K562 (cell line): ENCODE data around the gene IKZF3. TPM values are rescaled to one million over a fixed set of nuclear protein-coding genes. Genes with fewer than 3 reads are reported as not detected.

Experiments used
- BDP1 ChIP-seq: IDR thresholded peaks from 3 replicates; pipeline ENCODE4 v1.6.1; 2011; ENCODE audit not compliant: insufficient read length, insufficient read depth
- CBFA2T3 ChIP-seq: fragments of 450-650 bp; IDR thresholded peaks from 2 replicates; pipeline ENCODE4 v1.6.1; 2017
- CREBBP ChIP-seq: IDR thresholded peaks from one replicate; pipeline ENCODE4 v1.6.1; 2012; ENCODE audit warnings: low read depth, mild to moderate bottlenecking, control low read depth, inconsistent platforms, low read length
- CTBP1 ChIP-seq: fragments of 450-650 bp; IDR thresholded peaks from 2 replicates; pipeline ENCODE4 v1.6.1; 2016; ENCODE audit warnings: borderline replicate concordance
- DMBX1 ChIP-seq: fragments of 250-450 bp; sonication (Bioruptor Pico); IDR thresholded peaks from 2 replicates; pipeline ENCODE4 v1.8.0; 2022; ENCODE audit warnings: inconsistent platforms, mild to moderate bottlenecking, moderate library complexity, borderline replicate concordance
- ELF2 ChIP-seq: fragments of 250-450 bp; sonication (Bioruptor Pico); IDR thresholded peaks from 2 replicates; pipeline ENCODE4 v1.5.0; 2021; ENCODE audit warnings: mild to moderate bottlenecking
- EZH2 ChIP-seq: IDR thresholded peaks from 2 replicates; pipeline ENCODE4 v1.6.1; 2012; ENCODE audit warnings: low read depth, mild to moderate bottlenecking, inconsistent platforms, low read length, borderline replicate concordance
- HMG20B ChIP-seq: fragments of 250-450 bp; sonication (Bioruptor Pico); IDR thresholded peaks from 2 replicates; pipeline ENCODE4 v1.5.0; 2021; ENCODE audit warnings: mild to moderate bottlenecking
- MAZ ChIP-seq, 2 experiments: fragments of 450-650 bp in 1 of 2; sonication (generic) in 1 of 2; formaldehyde crosslinking; IDR thresholded peaks in 1 of 2; conservative IDR thresholded peaks in 1 of 2; 2 replicates each; pipeline versions ENCODE4 v1.4.0 to v1.5.0; 2020; ENCODE audit warnings: mild to moderate bottlenecking in 1 of 2, missing genetic modification reagents in 1 of 2
- MBD2 ChIP-seq: sonication (generic); IDR thresholded peaks from 2 replicates; pipeline ENCODE4 v1.6.1; 2016; ENCODE audit warnings: low read depth, borderline replicate concordance
- OTX1 ChIP-seq: fragments of 450-650 bp; formaldehyde crosslinking; IDR thresholded peaks from 2 replicates; pipeline ENCODE4 v1.4.0; 2022; ENCODE audit warnings: mild to moderate bottlenecking
- ZNF133 ChIP-seq: fragments of 250-450 bp; sonication (Bioruptor Pico); IDR thresholded peaks from 2 replicates; pipeline ENCODE4 v1.4.0; 2020; ENCODE audit warnings: mild to moderate bottlenecking
- ZNF197 ChIP-seq: fragments of 200-800 bp; sonication (Bioruptor generic); IDR thresholded peaks from 2 replicates; pipeline ENCODE4 v1.6.1; 2016; ENCODE audit warnings: low read depth, missing genetic modification characterization, missing compliant biosample characterization
- ZNF324 ChIP-seq: fragments of 250-450 bp; sonication (Bioruptor Pico); IDR thresholded peaks from 2 replicates; pipeline ENCODE4 v1.4.0; 2020; ENCODE audit warnings: mild to moderate bottlenecking
- ZNF561 ChIP-seq: fragments of 450-650 bp; formaldehyde crosslinking; conservative IDR thresholded peaks from 2 replicates; pipeline ENCODE4 v1.4.0; 2020; ENCODE audit warnings: mild to moderate bottlenecking, moderate library complexity
- ZNF778 ChIP-seq: fragments of 450-650 bp; formaldehyde crosslinking; IDR thresholded peaks from 2 replicates; pipeline ENCODE4 v1.4.0; 2020; ENCODE audit warnings: mild to moderate bottlenecking, moderate library complexity
- polyA plus RNA-seq, 8 experiments: library from polyadenylated mRNA; depleted of rRNA in 4 of 8; stranded (reverse) in 5 of 8; unstranded in 3 of 8; fragments of >200 nt; fragmentation: Nextera tagmentation in 2 of 8; fragmentation: Illumina TruSeq in 1 of 8; extraction: Ambion mirVana in 2 of 8; extraction: Trizol in 1 of 8; gene quantifications; 2 replicates each; pipeline versions ENCODE4 v1.2.1 to v1.2.3, GENCODE V29; 2011 to 2014; ENCODE audit warnings: inconsistent platforms in 1 of 8, missing spikeins in 1 of 8
- total RNA-seq, 7 experiments: library from RNA; depleted of rRNA in 6 of 7; stranded (reverse); fragments of >200 nt in 6 of 7; fragmentation: Illumina TruSeq in 2 of 7; extraction: Trizol in 2 of 7; gene quantifications; 2 replicates each; pipeline versions ENCODE4 v1.2.1 to v1.2.3, GENCODE V29; 2011 to 2021; ENCODE audit warnings: low replicate concordance in 1 of 7
- TF ChIP-seq, protein P1 (sequence below): conservative IDR thresholded peaks from 2 replicates; pipeline ENCODE4 v1.6.1; 2011; ENCODE audit warnings: low read depth, mild to moderate bottlenecking, low read length; ENCODE audit not compliant: control insufficient read depth
- TF ChIP-seq, protein P2 (sequence below): fragments of 150-350 bp; conservative IDR thresholded peaks from 2 replicates; pipeline ENCODE4 v1.6.1; 2014; ENCODE audit warnings: low read length
- TF ChIP-seq, protein P3 (sequence below): fragments of 250-450 bp; sonication (Bioruptor Pico); IDR thresholded peaks from 2 replicates; pipeline ENCODE4 v1.5.0; 2021; ENCODE audit warnings: mild to moderate bottlenecking, borderline replicate concordance
- TF ChIP-seq, protein P4 (sequence below): fragments of 450-650 bp; formaldehyde crosslinking; IDR thresholded peaks from 2 replicates; pipeline ENCODE4 v1.4.0; 2020; ENCODE audit warnings: mild to moderate bottlenecking, moderate library complexity

Gene IKZF3
- total and polyA plus RNA-seq, 9 of the 15 experiments (the other 6 are each of a cell fraction or from before 2014, with no cell fraction given) = 0.06 to 1.6 (median 0.62) TPM

DNA sequence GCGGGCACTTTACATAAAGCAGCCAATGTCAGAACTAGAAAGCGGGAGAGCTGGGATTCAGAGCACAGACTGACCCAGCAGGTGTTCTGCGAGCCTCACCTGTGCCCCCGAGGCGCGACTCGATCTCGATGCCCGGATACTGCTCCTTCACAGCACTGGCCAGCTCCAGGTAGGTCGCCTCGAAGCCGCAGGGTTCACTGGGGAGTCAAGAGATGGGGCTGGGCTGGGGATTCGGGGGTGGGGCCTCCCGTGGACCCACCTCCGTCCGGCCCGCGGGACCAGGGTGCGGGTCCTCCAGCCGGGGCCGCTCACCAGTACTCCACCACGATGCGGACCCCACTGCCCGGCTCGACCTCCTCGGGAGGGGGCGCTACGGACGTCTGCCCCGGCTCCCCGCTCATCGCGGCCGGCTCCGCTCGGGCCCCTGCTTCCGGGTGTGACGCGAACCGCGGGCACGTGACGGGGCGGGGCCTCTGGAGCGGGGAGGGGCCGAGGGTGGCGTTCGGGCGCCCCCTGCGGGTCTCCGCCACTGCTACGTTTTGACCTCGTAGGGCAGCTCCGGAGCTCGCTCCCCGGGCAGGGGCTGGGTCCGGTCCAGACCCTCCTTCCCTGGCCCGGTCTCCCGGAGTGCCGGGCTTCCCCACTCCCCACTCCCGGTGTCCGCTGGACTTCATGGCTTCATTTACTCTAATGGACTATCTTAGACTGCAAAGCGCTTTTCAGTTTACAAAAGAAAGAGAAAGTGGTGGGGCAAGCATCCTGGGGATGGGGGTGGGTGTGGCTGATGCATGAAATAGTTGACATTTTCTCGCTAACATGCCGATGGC is 133.8 kb downstream of the IKZF3 start, which contains the start of gene MIEN1 (continued):
- TF ChIP-seq ZNF324 (CRISPR knock-in tag) = no peak
- no peak for TF ChIP-seq ZNF197 (CRISPR knock-in tag)
- peak; percentile 85 to 96 for TF ChIP-seq MAZ (CRISPR knock-in tag; conservative IDR thresholded peaks at IDR 0.05 in 1 of 2, IDR thresholded peaks at IDR 0.05 in 1 of 2)
- no peak for TF ChIP-seq ZNF133 (CRISPR knock-in tag)
- peak; percentile 54; the same call in 1 of the 2 replicates for TF ChIP-seq MBD2
- TF ChIP-seq ZNF778 (CRISPR knock-in tag) = no peak
- peak; percentile 87 for TF ChIP-seq CTBP1
- TF ChIP-seq EZH2 = no peak
- no peak for TF ChIP-seq BDP1
- peak; percentile 99 for TF ChIP-seq ELF2
- no peak for TF ChIP-seq DMBX1 (CRISPR knock-in tag)
- TF ChIP-seq, protein P1, sequence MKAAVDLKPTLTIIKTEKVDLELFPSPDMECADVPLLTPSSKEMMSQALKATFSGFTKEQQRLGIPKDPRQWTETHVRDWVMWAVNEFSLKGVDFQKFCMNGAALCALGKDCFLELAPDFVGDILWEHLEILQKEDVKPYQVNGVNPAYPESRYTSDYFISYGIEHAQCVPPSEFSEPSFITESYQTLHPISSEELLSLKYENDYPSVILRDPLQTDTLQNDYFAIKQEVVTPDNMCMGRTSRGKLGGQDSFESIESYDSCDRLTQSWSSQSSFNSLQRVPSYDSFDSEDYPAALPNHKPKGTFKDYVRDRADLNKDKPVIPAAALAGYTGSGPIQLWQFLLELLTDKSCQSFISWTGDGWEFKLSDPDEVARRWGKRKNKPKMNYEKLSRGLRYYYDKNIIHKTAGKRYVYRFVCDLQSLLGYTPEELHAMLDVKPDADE = peak; percentile 74
- TF ChIP-seq CREBBP = no peak
- TF ChIP-seq, protein P2, sequence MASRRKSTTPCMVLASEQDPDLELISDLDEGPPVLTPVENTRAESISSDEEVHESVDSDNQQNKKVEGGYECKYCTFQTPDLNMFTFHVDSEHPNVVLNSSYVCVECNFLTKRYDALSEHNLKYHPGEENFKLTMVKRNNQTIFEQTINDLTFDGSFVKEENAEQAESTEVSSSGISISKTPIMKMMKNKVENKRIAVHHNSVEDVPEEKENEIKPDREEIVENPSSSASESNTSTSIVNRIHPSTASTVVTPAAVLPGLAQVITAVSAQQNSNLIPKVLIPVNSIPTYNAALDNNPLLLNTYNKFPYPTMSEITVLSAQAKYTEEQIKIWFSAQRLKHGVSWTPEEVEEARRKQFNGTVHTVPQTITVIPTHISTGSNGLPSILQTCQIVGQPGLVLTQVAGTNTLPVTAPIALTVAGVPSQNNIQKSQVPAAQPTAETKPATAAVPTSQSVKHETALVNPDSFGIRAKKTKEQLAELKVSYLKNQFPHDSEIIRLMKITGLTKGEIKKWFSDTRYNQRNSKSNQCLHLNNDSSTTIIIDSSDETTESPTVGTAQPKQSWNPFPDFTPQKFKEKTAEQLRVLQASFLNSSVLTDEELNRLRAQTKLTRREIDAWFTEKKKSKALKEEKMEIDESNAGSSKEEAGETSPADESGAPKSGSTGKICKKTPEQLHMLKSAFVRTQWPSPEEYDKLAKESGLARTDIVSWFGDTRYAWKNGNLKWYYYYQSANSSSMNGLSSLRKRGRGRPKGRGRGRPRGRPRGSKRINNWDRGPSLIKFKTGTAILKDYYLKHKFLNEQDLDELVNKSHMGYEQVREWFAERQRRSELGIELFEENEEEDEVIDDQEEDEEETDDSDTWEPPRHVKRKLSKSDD = no peak
- no peak for TF ChIP-seq ZNF561 (CRISPR knock-in tag)
- TF ChIP-seq, protein P3, sequence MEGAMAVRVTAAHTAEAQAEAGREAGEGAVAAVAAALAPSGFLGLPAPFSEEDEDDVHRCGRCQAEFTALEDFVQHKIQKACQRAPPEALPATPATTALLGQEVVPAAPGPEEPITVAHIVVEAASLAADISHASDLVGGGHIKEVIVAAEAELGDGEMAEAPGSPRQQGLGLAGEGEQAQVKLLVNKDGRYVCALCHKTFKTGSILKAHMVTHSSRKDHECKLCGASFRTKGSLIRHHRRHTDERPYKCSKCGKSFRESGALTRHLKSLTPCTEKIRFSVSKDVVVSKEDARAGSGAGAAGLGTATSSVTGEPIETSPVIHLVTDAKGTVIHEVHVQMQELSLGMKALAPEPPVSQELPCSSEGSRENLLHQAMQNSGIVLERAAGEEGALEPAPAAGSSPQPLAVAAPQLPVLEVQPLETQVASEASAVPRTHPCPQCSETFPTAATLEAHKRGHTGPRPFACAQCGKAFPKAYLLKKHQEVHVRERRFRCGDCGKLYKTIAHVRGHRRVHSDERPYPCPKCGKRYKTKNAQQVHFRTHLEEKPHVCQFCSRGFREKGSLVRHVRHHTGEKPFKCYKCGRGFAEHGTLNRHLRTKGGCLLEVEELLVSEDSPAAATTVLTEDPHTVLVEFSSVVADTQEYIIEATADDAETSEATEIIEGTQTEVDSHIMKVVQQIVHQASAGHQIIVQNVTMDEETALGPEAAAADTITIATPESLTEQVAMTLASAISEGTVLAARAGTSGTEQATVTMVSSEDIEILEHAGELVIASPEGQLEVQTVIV = no peak
- TF ChIP-seq HMG20B (CRISPR knock-in tag) = no peak
- TF ChIP-seq, protein P4, sequence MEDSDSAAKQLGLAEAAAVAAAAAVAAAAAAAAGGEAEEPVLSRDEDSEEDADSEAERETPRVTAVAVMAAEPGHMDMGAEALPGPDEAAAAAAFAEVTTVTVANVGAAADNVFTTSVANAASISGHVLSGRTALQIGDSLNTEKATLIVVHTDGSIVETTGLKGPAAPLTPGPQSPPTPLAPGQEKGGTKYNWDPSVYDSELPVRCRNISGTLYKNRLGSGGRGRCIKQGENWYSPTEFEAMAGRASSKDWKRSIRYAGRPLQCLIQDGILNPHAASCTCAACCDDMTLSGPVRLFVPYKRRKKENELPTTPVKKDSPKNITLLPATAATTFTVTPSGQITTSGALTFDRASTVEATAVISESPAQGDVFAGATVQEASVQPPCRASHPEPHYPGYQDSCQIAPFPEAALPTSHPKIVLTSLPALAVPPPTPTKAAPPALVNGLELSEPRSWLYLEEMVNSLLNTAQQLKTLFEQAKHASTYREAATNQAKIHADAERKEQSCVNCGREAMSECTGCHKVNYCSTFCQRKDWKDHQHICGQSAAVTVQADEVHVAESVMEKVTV (CRISPR knock-in tag) = peak; percentile 35; the same call in 1 of the 2 replicates
- no peak for TF ChIP-seq CBFA2T3
- no peak for TF ChIP-seq OTX1 (CRISPR knock-in tag)
